Parathyroid adenoma (tissue), 2 donors: ENCODE data around the gene ST13.

Experiments used
- H2AFZ ChIP-seq: fragments of 300-600 bp; sonication (generic); one replicate; pipeline ENCODE4 v1.7.0; 2017; ENCODE audit warnings: antibody characterized with exemption, mild to moderate bottlenecking
- H3K27ac ChIP-seq: fragments of 300-600 bp; sonication (generic); one replicate; pipeline ENCODE4 v1.7.0; 2017
- H3K27me3 ChIP-seq: fragments of 300-600 bp; sonication (generic); one replicate; pipeline ENCODE4 v1.7.0; 2017; ENCODE audit warnings: low read length; ENCODE audit not compliant: control insufficient read depth, insufficient read depth
- H3K36me3 ChIP-seq: fragments of 300-600 bp; sonication (generic); one replicate; pipeline ENCODE4 v1.7.0; 2017; ENCODE audit warnings: low read length; ENCODE audit not compliant: control insufficient read depth, insufficient read depth
- H3K4me1 ChIP-seq: fragments of 300-600 bp; sonication (generic); one replicate; pipeline ENCODE4 v1.7.0; 2017; ENCODE audit warnings: control low read depth
- H3K4me2 ChIP-seq: fragments of 300-600 bp; sonication (generic); one replicate; pipeline ENCODE4 v1.7.0; 2017; ENCODE audit warnings: low read length
- H3K4me3 ChIP-seq: fragments of 300-600 bp; sonication (generic); one replicate; pipeline ENCODE4 v1.7.0; 2017; ENCODE audit warnings: low read depth, low read length
- H3K79me2 ChIP-seq: fragments of 300-600 bp; sonication (generic); one replicate; pipeline ENCODE4 v1.7.0; 2017; ENCODE audit warnings: control low read depth
- H3K9ac ChIP-seq: fragments of 300-600 bp; sonication (generic); one replicate; pipeline ENCODE4 v1.7.0; 2017; ENCODE audit warnings: mild to moderate bottlenecking
- H3K9me3 ChIP-seq: fragments of 300-600 bp; sonication (generic); one replicate; pipeline ENCODE4 v1.7.0; 2017; ENCODE audit warnings: low read length; ENCODE audit not compliant: control insufficient read depth
- CTCF ChIP-seq: fragments of 300-600 bp; sonication (generic); IDR thresholded peaks from one replicate; pipeline ENCODE4 v1.7.0; 2017; ENCODE audit warnings: antibody characterized with exemption, mild to moderate bottlenecking
- donor health status: primary hyperparathyroidism.

The ST13 gene

GRCh38 chr22:40856513-40857308 lies at the start of gene ST13, which contains the start of gene XPNPEP3:
Gene ST13 (minus strand): TSS chr22:40856639. CDS start chr22:40856540, 99 bp downstream.
Gene XPNPEP3 (plus strand): TSS chr22:40857148. CDS start chr22:40857182, 34 bp downstream.
- H3K27me3 ChIP-seq, result no peaks in the 10 kb centered on the region
- peaks cover 25% of the 10 kb centered on the region for H3K79me2 ChIP-seq
- peak within 1 kb of the TSS; percentile 89 for H2AFZ ChIP-seq
- H3K36me3 ChIP-seq, result no peaks in the 10 kb centered on the region
- peaks cover 2% of the 10 kb centered on the region for H3K4me1 ChIP-seq
- H3K9me3 ChIP-seq, result no peaks in the 10 kb centered on the region
- TF ChIP-seq CTCF, result no peak
- H3K4me3 ChIP-seq, result peak within 1 kb of the TSS; percentile 92
- peak within 1 kb of the TSS; percentile 83 for H3K9ac ChIP-seq
- H3K4me2 ChIP-seq, result peak within 1 kb of the TSS; percentile 88
- H3K27ac ChIP-seq, result peak within 1 kb of the TSS; percentile 98

GRCh38 chr22:40904101-40904500 lies 47.7 kb upstream of the ST13 start:
- H3K4me2 ChIP-seq, result no peak overlapping the region
- H3K79me2 ChIP-seq, result no peaks in the 10 kb centered on the region
- H3K9me3 ChIP-seq, result no peaks in the 10 kb centered on the region
- H3K36me3 ChIP-seq, result no peaks in the 10 kb centered on the region
- H3K27ac ChIP-seq, result no peak overlapping the region
- no peak overlapping the region for H3K4me3 ChIP-seq
- no peaks in the 10 kb centered on the region for H3K27me3 ChIP-seq
- H2AFZ ChIP-seq, result no peak overlapping the region
- no peak overlapping the region for H3K9ac ChIP-seq
- no peak for TF ChIP-seq CTCF
- no peaks in the 10 kb centered on the region for H3K4me1 ChIP-seq

GRCh38 chr22:40898850-40899357 lies 42.5 kb upstream of the ST13 start:
- Histone ChIP-seq H3K4me2 (no peak overlapping the region), H3K27ac (no peak overlapping the region), H3K4me3 (no peak overlapping the region), H2AFZ (no peak overlapping the region), H3K9ac (no peak overlapping the region), H3K79me2 (no peaks in the 10 kb centered on the region), H3K4me1 (no peaks in the 10 kb centered on the region), H3K27me3 (no peaks in the 10 kb centered on the region), H3K36me3 (no peaks in the 10 kb centered on the region), H3K9me3 (no peaks in the 10 kb centered on the region)
- TF ChIP-seq CTCF, result peak; percentile 20

GRCh38 chr22:40894417-40894816 lies 38.0 kb upstream of the ST13 start:
- Histone ChIP-seq H3K9me3 (no peaks in the 10 kb centered on the region), H3K27ac (no peak overlapping the region), H2AFZ (no peak overlapping the region), H3K27me3 (no peaks in the 10 kb centered on the region), H3K36me3 (no peaks in the 10 kb centered on the region), H3K9ac (no peak overlapping the region), H3K79me2 (no peaks in the 10 kb centered on the region), H3K4me3 (no peak overlapping the region), H3K4me1 (no peaks in the 10 kb centered on the region), H3K4me2 (no peak overlapping the region)
- no peak for TF ChIP-seq CTCF

GRCh38 chr22:40890881-40891280 lies 34.4 kb upstream of the ST13 start:
- Histone ChIP-seq H3K36me3 (no peaks in the 10 kb centered on the region), H3K4me2 (no peak overlapping the region), H2AFZ (no peak overlapping the region), H3K9me3 (no peaks in the 10 kb centered on the region), H3K27ac (no peak overlapping the region), H3K4me1 (no peaks in the 10 kb centered on the region), H3K9ac (no peak overlapping the region), H3K79me2 (no peaks in the 10 kb centered on the region), H3K27me3 (no peaks in the 10 kb centered on the region), H3K4me3 (no peak overlapping the region)
- no peak for TF ChIP-seq CTCF
